Measurements from ENCODE around the gene DNAJC18.

DNAJC18 gene

GRCh38 chr5:139386050-139386438 lies 53.3 kb downstream of the DNAJC18 start:
- no peak for DNase-seq

- no peak for DNase-seq
Measured at GRCh38 chr5:139385061-139386049, 54.0 kb downstream of the DNAJC18 start.

GRCh38 chr5:139384591-139385051 lies 54.7 kb downstream of the DNAJC18 start:
- DNase-seq: no peak

- DNase-seq: no peak
Measured at GRCh38 chr5:139383993-139384590, 55.2 kb downstream of the DNAJC18 start.

- DNase-seq: no peak
Measured at GRCh38 chr5:139383275-139383992, 55.9 kb downstream of the DNAJC18 start, which contains the start of gene SLC23A1. SLC23A1 (minus strand) TSS chr5:139383297; CDS start chr5:139383253, 44 bp downstream.

GRCh38 chr5:139382807-139383206 lies 56.5 kb downstream of the DNAJC18 start:
- no peak for DNase-seq

- DNase-seq: no peak
Measured at GRCh38 chr5:139381837-139382761, 57.2 kb downstream of the DNAJC18 start.

GRCh38 chr5:139379626-139380449 lies 59.5 kb downstream of the DNAJC18 start:
- DNase-seq: no peak

GRCh38 chr5:139378941-139379361 lies 60.4 kb downstream of the DNAJC18 start:
- no peak for DNase-seq

GRCh38 chr5:139378101-139378825 lies 61.1 kb downstream of the DNAJC18 start:
- DNase-seq: no peak

- no peak for DNase-seq
Measured at GRCh38 chr5:139377226-139377625, 62.1 kb downstream of the DNAJC18 start.

GRCh38 chr5:139376364-139376763 lies 63.0 kb downstream of the DNAJC18 start:
- no peak for DNase-seq

- no peak for DNase-seq
Measured at GRCh38 chr5:139374909-139375308, 64.4 kb downstream of the DNAJC18 start.

- DNase-seq: no peak
Measured at GRCh38 chr5:139371482-139372435, 67.6 kb downstream of the DNAJC18 start.

GRCh38 chr5:139369181-139369580 lies 70.1 kb downstream of the DNAJC18 start:
- DNase-seq: peak; percentile 66

GRCh38 chr5:139368613-139369012 lies 70.7 kb downstream of the DNAJC18 start:
- peak; percentile 10 for DNase-seq

- no peak for DNase-seq
Measured at GRCh38 chr5:139364466-139364865, 74.9 kb downstream of the DNAJC18 start.

- no peak for DNase-seq
Measured at GRCh38 chr5:139363937-139364336, 75.4 kb downstream of the DNAJC18 start.

- DNase-seq: no peak
Measured at GRCh38 chr5:139361835-139362429, 77.4 kb downstream of the DNAJC18 start.
